Uterus (tissue), 2 donors: ENCODE results near the gene TBC1D19.

ENCODE experiments used
- CTCF ChIP-seq, 4 experiments: fragments of 200-600 bp in 2 of 4; fragments of 450-650 bp in 2 of 4; sonication (generic) in 2 of 4; IDR thresholded peaks; one replicate each; pipeline ENCODE4 v1.5.1; 2016 to 2019; ENCODE audit warnings: antibody characterized with exemption in 4 of 4, mild to moderate bottlenecking in 2 of 4, moderate library complexity in 1 of 4
- POLR2A ChIP-seq, 2 donors: fragments of 450-650 bp; IDR thresholded peaks; one replicate each; pipeline ENCODE4 v1.6.1; 2016; ENCODE audit warnings: antibody characterized with exemption in 2 of 2, mild to moderate bottlenecking in 1 of 2, moderate library complexity in 1 of 2

- TF ChIP-seq CTCF (IDR thresholded peaks at IDR 0.05) (no peak), POLR2A (IDR thresholded peaks at IDR 0.05) (no peak)
These were observed 4.7 kb upstream of the TBC1D19 start for GRCh38 chr4:26579169-26579568.
